PC-9 (cell line): Measurements from ENCODE around the gene PRR5L.

ENCODE experiments used
- EZH2 ChIP-seq: fragments of 200-600 bp; sonication (generic); IDR thresholded peaks from 2 replicates; pipeline ENCODE4 v1.8.0; 2017; ENCODE audit warnings: antibody characterized with exemption, low read depth
- TF ChIP-seq, protein P1 (sequence below): fragments of 200-600 bp; sonication (generic); conservative IDR thresholded peaks from 2 replicates; pipeline ENCODE4 v1.6.1; 2017; ENCODE audit warnings: mixed run types, antibody characterized with exemption, mild to moderate bottlenecking, moderate library complexity

DNA sequence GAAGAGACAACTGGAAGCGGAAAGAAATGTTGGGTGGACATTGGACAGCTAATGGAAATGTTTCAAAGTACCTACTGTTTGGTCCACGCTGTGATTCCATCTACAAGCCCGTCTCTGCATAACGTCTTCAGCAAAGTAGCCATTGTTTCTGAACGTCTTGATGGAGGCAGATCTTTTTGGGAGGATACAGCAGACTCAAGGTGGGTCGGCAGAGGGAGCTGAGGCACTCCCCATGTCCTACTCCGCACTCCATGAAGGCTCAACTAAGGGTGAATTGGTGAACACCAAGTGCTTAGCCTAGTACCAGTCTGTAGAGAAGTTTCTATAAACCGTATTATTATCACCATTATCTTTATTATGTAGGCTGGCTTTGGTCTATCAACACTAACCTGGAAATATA lies 45.8 kb downstream of the PRR5L start:
- TF ChIP-seq, protein P1, sequence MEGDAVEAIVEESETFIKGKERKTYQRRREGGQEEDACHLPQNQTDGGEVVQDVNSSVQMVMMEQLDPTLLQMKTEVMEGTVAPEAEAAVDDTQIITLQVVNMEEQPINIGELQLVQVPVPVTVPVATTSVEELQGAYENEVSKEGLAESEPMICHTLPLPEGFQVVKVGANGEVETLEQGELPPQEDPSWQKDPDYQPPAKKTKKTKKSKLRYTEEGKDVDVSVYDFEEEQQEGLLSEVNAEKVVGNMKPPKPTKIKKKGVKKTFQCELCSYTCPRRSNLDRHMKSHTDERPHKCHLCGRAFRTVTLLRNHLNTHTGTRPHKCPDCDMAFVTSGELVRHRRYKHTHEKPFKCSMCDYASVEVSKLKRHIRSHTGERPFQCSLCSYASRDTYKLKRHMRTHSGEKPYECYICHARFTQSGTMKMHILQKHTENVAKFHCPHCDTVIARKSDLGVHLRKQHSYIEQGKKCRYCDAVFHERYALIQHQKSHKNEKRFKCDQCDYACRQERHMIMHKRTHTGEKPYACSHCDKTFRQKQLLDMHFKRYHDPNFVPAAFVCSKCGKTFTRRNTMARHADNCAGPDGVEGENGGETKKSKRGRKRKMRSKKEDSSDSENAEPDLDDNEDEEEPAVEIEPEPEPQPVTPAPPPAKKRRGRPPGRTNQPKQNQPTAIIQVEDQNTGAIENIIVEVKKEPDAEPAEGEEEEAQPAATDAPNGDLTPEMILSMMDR, result no peak
- no peak for TF ChIP-seq EZH2
